K562 (cell line): ENCODE measurements around the gene RAB31. TPM values are rescaled to one million over a fixed set of nuclear protein-coding genes. Genes with fewer than 3 reads are reported as not detected.
A peak's percentile ranks its signal among the peaks of the same experiment; 100 is the strongest.

ENCODE experiments used
- MAFG ChIP-seq: fragments of 450-650 bp; conservative IDR thresholded peaks from 2 replicates; pipeline ENCODE4 v1.6.1; 2016; ENCODE audit warnings: missing genetic modification characterization, missing compliant biosample characterization
- MECOM ChIP-seq: fragments of 250-450 bp; sonication (Bioruptor Pico); IDR thresholded peaks from 2 replicates; pipeline ENCODE4 v1.8.0; 2022; ENCODE audit warnings: inconsistent platforms
- NFXL1 ChIP-seq: fragments of 450-650 bp; formaldehyde crosslinking; IDR thresholded peaks from 2 replicates; pipeline ENCODE4 v1.4.0; 2021; ENCODE audit warnings: mild to moderate bottlenecking
- POLR3A ChIP-seq: IDR thresholded peaks from 2 replicates; pipeline ENCODE4 v1.6.1; 2011; ENCODE audit warnings: borderline replicate concordance, mild to moderate bottlenecking, moderate library complexity; ENCODE audit not compliant: insufficient read length, insufficient read depth; ENCODE audit errors: extremely low read depth
- PURB ChIP-seq: sonication (generic); formaldehyde crosslinking; IDR thresholded peaks from 2 replicates; pipeline ENCODE4 v1.9.0; 2021; ENCODE audit warnings: low read depth, mild to moderate bottlenecking, missing genetic modification reagents
- RBM17 ChIP-seq: fragments of 200-400 bp; formaldehyde crosslinking; IDR thresholded peaks from 2 replicates; pipeline ENCODE4 v1.6.1; 2017; ENCODE audit warnings: low read depth, mild to moderate bottlenecking, low read length, borderline replicate concordance
- RBM34 ChIP-seq: fragments of 200-400 bp; formaldehyde crosslinking; IDR thresholded peaks from 2 replicates; pipeline ENCODE4 v1.6.1; 2018; ENCODE audit warnings: low read length, borderline replicate concordance; ENCODE audit not compliant: insufficient read depth
- SETDB1 ChIP-seq: IDR thresholded peaks from one replicate; pipeline ENCODE4 v1.6.1; 2012; ENCODE audit warnings: low read length, control low read depth, inconsistent platforms
- SREBF2 ChIP-seq: sonication (generic); formaldehyde crosslinking; IDR thresholded peaks from 2 replicates; pipeline ENCODE4 v1.4.0; 2020; ENCODE audit warnings: mild to moderate bottlenecking, missing genetic modification reagents
- ZNF3 ChIP-seq: fragments of 250-450 bp; sonication (Bioruptor Pico); IDR thresholded peaks from 2 replicates; pipeline ENCODE4 v1.5.0; 2021; ENCODE audit warnings: mild to moderate bottlenecking, moderate library complexity
- ZNF551 ChIP-seq: fragments of 250-450 bp; sonication (Bioruptor Pico); IDR thresholded peaks from 2 replicates; pipeline ENCODE4 v1.5.0; 2021; ENCODE audit warnings: mild to moderate bottlenecking, moderate library complexity
- ZNF764 ChIP-seq: fragments of 250-450 bp; sonication (Bioruptor Pico); IDR thresholded peaks from 2 replicates; pipeline ENCODE4 v1.4.0; 2020; ENCODE audit warnings: low read depth, mild to moderate bottlenecking, moderate library complexity
- polyA plus RNA-seq, 8 experiments: library from polyadenylated mRNA; depleted of rRNA in 4 of 8; stranded (reverse) in 5 of 8; unstranded in 3 of 8; fragments of >200 nt; fragmentation: Nextera tagmentation in 2 of 8; fragmentation: Illumina TruSeq in 1 of 8; extraction: Ambion mirVana in 2 of 8; extraction: Trizol in 1 of 8; gene quantifications; 2 replicates each; pipeline versions ENCODE4 v1.2.1 to v1.2.3, GENCODE V29; 2011 to 2014; ENCODE audit warnings: inconsistent platforms in 1 of 8, missing spikeins in 1 of 8
- total RNA-seq, 7 experiments: library from RNA; depleted of rRNA in 6 of 7; stranded (reverse); fragments of >200 nt in 6 of 7; fragmentation: Illumina TruSeq in 2 of 7; extraction: Trizol in 2 of 7; gene quantifications; 2 replicates each; pipeline versions ENCODE4 v1.2.1 to v1.2.3, GENCODE V29; 2011 to 2021; ENCODE audit warnings: low replicate concordance in 1 of 7
- TF ChIP-seq, protein P1 (sequence below): fragments of 450-650 bp; formaldehyde crosslinking; IDR thresholded peaks from 2 replicates; pipeline ENCODE4 v1.4.0; 2020; ENCODE audit warnings: mild to moderate bottlenecking, moderate library complexity
- TF ChIP-seq, protein P2 (sequence below): fragments of 250-450 bp; sonication (Bioruptor Pico); IDR thresholded peaks from 2 replicates; pipeline ENCODE4 v1.8.0; 2021; ENCODE audit warnings: moderate library complexity, mild to moderate bottlenecking, inconsistent platforms
- TF ChIP-seq, protein P3 (sequence below), 2 experiments: fragments of 450-650 bp in 1 of 2; sonication (generic) in 1 of 2; formaldehyde crosslinking; conservative IDR thresholded peaks; 2 replicates each; pipeline versions ENCODE4 v1.4.0 to v1.8.1; 2020 to 2022; ENCODE audit warnings: mild to moderate bottlenecking in 1 of 2, missing genetic modification reagents in 1 of 2
- TF ChIP-seq, protein P4 (sequence below): fragments of 250-450 bp; sonication (Bioruptor Pico); IDR thresholded peaks from 2 replicates; pipeline ENCODE4 v1.4.0; 2020; ENCODE audit warnings: mild to moderate bottlenecking, moderate library complexity
- TF ChIP-seq, protein P5 (sequence below): fragments of 150-350 bp; conservative IDR thresholded peaks from 2 replicates; pipeline ENCODE4 v1.6.1; 2014; ENCODE audit warnings: low read length

RAB31 gene
- total and polyA plus RNA-seq, 9 of the 15 experiments (the other 6 are each of a cell fraction or from before 2014, with no cell fraction given): 20.7 to 70.4 (median 41.3) TPM

DNA sequence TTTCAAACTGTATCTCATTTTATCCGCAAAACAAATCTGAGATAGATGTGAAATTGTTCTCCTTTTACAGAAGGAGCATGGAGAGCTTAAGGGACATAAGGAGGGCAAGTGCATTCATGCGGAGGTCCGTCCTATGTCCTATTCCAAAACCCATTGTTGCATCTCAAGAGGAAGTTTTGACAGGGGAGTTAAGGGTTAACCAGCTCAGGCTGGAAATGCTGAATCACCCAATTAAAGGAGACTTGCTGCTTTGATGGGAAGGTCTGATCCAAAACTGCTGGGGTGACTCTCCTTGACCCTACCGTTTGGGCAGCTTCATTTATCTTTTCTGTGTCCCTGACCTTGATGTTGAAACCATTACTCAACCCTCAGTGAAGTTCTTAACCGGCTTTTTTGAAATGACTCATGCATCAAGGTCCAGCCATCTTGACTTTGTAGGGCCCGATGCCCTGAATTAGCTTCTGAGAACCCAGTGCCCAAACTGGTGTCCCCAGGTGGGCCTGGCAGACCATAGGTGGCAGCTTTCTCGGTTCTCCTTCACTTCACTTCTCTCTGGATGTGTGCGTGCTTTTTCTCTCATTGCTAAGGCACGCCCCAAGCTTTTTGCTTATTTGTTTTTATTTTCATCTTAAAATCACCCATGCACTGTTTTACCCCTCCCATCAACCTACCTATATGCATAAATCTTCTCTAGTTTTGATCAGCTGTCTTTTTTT, 161.8 kb downstream of the RAB31 start (continued):
- TF ChIP-seq, protein P1, sequence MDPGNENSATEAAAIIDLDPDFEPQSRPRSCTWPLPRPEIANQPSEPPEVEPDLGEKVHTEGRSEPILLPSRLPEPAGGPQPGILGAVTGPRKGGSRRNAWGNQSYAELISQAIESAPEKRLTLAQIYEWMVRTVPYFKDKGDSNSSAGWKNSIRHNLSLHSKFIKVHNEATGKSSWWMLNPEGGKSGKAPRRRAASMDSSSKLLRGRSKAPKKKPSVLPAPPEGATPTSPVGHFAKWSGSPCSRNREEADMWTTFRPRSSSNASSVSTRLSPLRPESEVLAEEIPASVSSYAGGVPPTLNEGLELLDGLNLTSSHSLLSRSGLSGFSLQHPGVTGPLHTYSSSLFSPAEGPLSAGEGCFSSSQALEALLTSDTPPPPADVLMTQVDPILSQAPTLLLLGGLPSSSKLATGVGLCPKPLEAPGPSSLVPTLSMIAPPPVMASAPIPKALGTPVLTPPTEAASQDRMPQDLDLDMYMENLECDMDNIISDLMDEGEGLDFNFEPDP: no peak
- TF ChIP-seq, protein P2, sequence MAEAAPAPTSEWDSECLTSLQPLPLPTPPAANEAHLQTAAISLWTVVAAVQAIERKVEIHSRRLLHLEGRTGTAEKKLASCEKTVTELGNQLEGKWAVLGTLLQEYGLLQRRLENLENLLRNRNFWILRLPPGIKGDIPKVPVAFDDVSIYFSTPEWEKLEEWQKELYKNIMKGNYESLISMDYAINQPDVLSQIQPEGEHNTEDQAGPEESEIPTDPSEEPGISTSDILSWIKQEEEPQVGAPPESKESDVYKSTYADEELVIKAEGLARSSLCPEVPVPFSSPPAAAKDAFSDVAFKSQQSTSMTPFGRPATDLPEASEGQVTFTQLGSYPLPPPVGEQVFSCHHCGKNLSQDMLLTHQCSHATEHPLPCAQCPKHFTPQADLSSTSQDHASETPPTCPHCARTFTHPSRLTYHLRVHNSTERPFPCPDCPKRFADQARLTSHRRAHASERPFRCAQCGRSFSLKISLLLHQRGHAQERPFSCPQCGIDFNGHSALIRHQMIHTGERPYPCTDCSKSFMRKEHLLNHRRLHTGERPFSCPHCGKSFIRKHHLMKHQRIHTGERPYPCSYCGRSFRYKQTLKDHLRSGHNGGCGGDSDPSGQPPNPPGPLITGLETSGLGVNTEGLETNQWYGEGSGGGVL (CRISPR knock-in tag): no peak
- TF ChIP-seq, protein P3, sequence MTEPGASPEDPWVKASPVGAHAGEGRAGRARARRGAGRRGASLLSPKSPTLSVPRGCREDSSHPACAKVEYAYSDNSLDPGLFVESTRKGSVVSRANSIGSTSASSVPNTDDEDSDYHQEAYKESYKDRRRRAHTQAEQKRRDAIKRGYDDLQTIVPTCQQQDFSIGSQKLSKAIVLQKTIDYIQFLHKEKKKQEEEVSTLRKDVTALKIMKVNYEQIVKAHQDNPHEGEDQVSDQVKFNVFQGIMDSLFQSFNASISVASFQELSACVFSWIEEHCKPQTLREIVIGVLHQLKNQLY (CRISPR knock-in tag; conservative IDR thresholded peaks at IDR 0.05): no peak
- peak; percentile 99 for TF ChIP-seq MAFG (tag)
- no peak for TF ChIP-seq ZNF764 (CRISPR knock-in tag)
- TF ChIP-seq ZNF551: no peak
- peak; percentile 39 for TF ChIP-seq MECOM (CRISPR knock-in tag)
- TF ChIP-seq NFXL1 (CRISPR knock-in tag): no peak
- TF ChIP-seq RBM34: no peak
- TF ChIP-seq, protein P4, sequence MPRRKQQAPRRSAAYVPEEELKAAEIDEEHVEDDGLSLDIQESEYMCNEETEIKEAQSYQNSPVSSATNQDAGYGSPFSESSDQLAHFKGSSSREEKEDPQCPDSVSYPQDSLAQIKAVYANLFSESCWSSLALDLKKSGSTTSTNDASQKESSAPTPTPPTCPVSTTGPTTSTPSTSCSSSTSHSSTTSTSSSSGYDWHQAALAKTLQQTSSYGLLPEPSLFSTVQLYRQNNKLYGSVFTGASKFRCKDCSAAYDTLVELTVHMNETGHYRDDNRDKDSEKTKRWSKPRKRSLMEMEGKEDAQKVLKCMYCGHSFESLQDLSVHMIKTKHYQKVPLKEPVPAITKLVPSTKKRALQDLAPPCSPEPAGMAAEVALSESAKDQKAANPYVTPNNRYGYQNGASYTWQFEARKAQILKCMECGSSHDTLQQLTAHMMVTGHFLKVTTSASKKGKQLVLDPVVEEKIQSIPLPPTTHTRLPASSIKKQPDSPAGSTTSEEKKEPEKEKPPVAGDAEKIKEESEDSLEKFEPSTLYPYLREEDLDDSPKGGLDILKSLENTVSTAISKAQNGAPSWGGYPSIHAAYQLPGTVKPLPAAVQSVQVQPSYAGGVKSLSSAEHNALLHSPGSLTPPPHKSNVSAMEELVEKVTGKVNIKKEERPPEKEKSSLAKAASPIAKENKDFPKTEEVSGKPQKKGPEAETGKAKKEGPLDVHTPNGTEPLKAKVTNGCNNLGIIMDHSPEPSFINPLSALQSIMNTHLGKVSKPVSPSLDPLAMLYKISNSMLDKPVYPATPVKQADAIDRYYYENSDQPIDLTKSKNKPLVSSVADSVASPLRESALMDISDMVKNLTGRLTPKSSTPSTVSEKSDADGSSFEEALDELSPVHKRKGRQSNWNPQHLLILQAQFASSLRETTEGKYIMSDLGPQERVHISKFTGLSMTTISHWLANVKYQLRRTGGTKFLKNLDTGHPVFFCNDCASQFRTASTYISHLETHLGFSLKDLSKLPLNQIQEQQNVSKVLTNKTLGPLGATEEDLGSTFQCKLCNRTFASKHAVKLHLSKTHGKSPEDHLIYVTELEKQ (CRISPR knock-in tag): peak; percentile 62
- no peak for TF ChIP-seq RBM17
- TF ChIP-seq POLR3A: no peak
- no peak for TF ChIP-seq ZNF3 (CRISPR knock-in tag)
- TF ChIP-seq, protein P5, sequence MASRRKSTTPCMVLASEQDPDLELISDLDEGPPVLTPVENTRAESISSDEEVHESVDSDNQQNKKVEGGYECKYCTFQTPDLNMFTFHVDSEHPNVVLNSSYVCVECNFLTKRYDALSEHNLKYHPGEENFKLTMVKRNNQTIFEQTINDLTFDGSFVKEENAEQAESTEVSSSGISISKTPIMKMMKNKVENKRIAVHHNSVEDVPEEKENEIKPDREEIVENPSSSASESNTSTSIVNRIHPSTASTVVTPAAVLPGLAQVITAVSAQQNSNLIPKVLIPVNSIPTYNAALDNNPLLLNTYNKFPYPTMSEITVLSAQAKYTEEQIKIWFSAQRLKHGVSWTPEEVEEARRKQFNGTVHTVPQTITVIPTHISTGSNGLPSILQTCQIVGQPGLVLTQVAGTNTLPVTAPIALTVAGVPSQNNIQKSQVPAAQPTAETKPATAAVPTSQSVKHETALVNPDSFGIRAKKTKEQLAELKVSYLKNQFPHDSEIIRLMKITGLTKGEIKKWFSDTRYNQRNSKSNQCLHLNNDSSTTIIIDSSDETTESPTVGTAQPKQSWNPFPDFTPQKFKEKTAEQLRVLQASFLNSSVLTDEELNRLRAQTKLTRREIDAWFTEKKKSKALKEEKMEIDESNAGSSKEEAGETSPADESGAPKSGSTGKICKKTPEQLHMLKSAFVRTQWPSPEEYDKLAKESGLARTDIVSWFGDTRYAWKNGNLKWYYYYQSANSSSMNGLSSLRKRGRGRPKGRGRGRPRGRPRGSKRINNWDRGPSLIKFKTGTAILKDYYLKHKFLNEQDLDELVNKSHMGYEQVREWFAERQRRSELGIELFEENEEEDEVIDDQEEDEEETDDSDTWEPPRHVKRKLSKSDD: no peak
- no peak for TF ChIP-seq SREBF2 (CRISPR knock-in tag)
- TF ChIP-seq PURB (CRISPR knock-in tag): no peak
- TF ChIP-seq SETDB1: no peak
